CD8-positive, alpha-beta memory T cell (primary cell): ENCODE measurements around the gene P3H3. TPM values are rescaled to one million over a fixed set of nuclear protein-coding genes. Genes with fewer than 3 reads are reported as not detected.

Experiments
- CTCF ChIA-PET: fragments of 350-600 bp; sonication (Branson Sonifier 250); formaldehyde crosslinking; loops from one replicate; lab custom pipeline; 2021; ENCODE audit warnings: antibody characterized with exemption; lab: Charles Lee
- POLR2A ChIA-PET: fragments of 350-600 bp; sonication (Branson Sonifier 250); formaldehyde crosslinking; loops from one replicate; lab custom pipeline; 2021; ENCODE audit warnings: antibody characterized with exemption; lab: Charles Lee
- DNase-seq, 5 donors: peaks; one replicate each; pipeline versions ENCODE4 v3.0.0 to v3.0.0-alpha.2; 2020 to 2022; ENCODE audit warnings: mixed read lengths in 1 of 5
- H3K27ac ChIP-seq: one replicate; pipeline ENCODE4 v1.7.0; 2013; ENCODE audit warnings: low read depth, mild to moderate bottlenecking, low read length, moderate library complexity
- H3K27me3 ChIP-seq: 2 replicates; pipeline ENCODE4 v1.7.0; 2013; ENCODE audit warnings: low read length, mild to moderate bottlenecking; ENCODE audit not compliant: insufficient read depth, poor library complexity, severe bottlenecking
- H3K36me3 ChIP-seq: 2 replicates; pipeline ENCODE4 v1.7.0; 2013; ENCODE audit warnings: mild to moderate bottlenecking, low read length, moderate library complexity; ENCODE audit not compliant: insufficient read depth
- H3K4me1 ChIP-seq: 2 replicates; pipeline ENCODE4 v1.7.0; 2013; ENCODE audit warnings: mild to moderate bottlenecking, low read length, moderate library complexity; ENCODE audit not compliant: insufficient read depth
- H3K4me3 ChIP-seq: 2 replicates; pipeline ENCODE4 v1.7.0; 2013; ENCODE audit warnings: mild to moderate bottlenecking, low read length
- H3K9me3 ChIP-seq: 2 replicates; pipeline ENCODE4 v1.7.0; 2013; ENCODE audit warnings: mild to moderate bottlenecking, low read length
- H3K27ac Mint-ChIP-seq, 8 donors: one replicate each; pipeline ENCODE4 v1.8.0; 2020 to 2021; ENCODE audit warnings: mixed read lengths in 8 of 8, mild to moderate bottlenecking in 6 of 8, inconsistent platforms in 3 of 8, moderate library complexity in 3 of 8
- H3K27me3 Mint-ChIP-seq, 2 donors: one replicate each; pipeline ENCODE4 v1.8.0; 2020 to 2021; ENCODE audit warnings: mixed read lengths in 2 of 2, mild to moderate bottlenecking in 1 of 2, moderate library complexity in 1 of 2
- H3K36me3 Mint-ChIP-seq, 3 donors: one replicate each; pipeline ENCODE4 v1.8.0; 2020 to 2021; ENCODE audit warnings: mixed read lengths in 3 of 3, inconsistent platforms in 1 of 3, mild to moderate bottlenecking in 1 of 3
- H3K4me1 Mint-ChIP-seq, 3 donors: one replicate each; pipeline ENCODE4 v1.8.0; 2020 to 2021; ENCODE audit warnings: mixed read lengths in 3 of 3, inconsistent platforms in 1 of 3, mild to moderate bottlenecking in 1 of 3
- H3K4me3 Mint-ChIP-seq, 7 donors: one replicate each; pipeline ENCODE4 v1.8.0; 2020 to 2021; ENCODE audit warnings: mixed read lengths in 7 of 7, mild to moderate bottlenecking in 6 of 7, moderate library complexity in 4 of 7, inconsistent platforms in 2 of 7
- H3K9me3 Mint-ChIP-seq, 5 donors: one replicate each; pipeline ENCODE4 v1.8.0; 2020 to 2022; ENCODE audit warnings: mixed read lengths in 5 of 5, mild to moderate bottlenecking in 3 of 5, moderate library complexity in 2 of 5, inconsistent platforms in 1 of 5
- polyA plus RNA-seq: library from polyadenylated mRNA; unstranded; fragments of 300-500 nt; fragmentation: Illumina TruSeq; gene quantifications from one replicate; pipeline ENCODE4 v1.2.3, GENCODE V29; 2021
- total RNA-seq, 2 experiments: library from RNA; stranded (reverse); gene quantifications; one replicate each; pipeline ENCODE4 v1.2.3, GENCODE V29; 2021

P3H3 gene
- total and polyA plus RNA-seq, 3 experiments from 2014 or later, result 2.4 to 2.9 (median 2.5) TPM

DNA sequence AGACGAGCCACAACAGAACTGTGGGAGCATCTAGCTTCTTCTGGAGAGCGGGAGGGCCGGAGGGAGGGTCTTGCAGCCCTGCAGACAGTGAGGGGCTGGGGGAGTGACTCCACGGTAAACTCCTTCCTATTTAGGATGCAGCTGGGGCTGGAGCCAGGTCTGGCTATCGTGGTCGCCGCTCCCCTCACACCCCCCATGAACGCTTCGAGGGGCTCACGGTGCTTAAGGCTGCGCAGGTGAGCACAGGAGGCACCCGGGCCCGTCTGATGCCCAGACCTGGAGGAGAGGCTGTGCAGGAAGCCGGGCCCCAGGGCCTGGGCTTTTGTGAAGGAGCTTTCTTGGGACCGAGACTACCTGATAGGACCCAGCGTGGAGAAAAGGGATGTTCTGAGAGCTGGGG, 8.6 kb downstream of the P3H3 start:
- Histone ChIP-seq H3K36me3 (no peaks in the 10 kb centered on the region), H3K4me3 (no peak overlapping the region), H3K4me1 (peaks cover 6% of the 10 kb centered on the region), H3K27me3 (no peaks in the 10 kb centered on the region), H3K9me3 (no peaks in the 10 kb centered on the region), H3K27ac (no peak overlapping the region)
- H3K4me3 Mint-ChIP-seq, result no peak overlapping the region
- POLR2A ChIA-PET, result interaction anchor here (0.6 kb wide), 1 partner anchor 75 kb away, joined by 3 read pairs; no protein-coding TSS in a partner anchor
- no peak for DNase-seq
- CTCF ChIA-PET, result interaction anchor here (0.9 to 7.5 kb wide), 8 partner anchors 12 to 84 kb away, joined by 3 to 91 read pairs (median 6); partner anchors contain the start of genes CDCA3, MLF2, SPSB2 and USP5
- peaks cover 0 to 2% of the 10 kb centered on the region in 2 donors for H3K27me3 Mint-ChIP-seq
- H3K4me1 Mint-ChIP-seq, result peaks cover 0 to 4% (median 3%) of the 10 kb centered on the region in 3 donors
- H3K36me3 Mint-ChIP-seq, result peaks cover 0 to 17% (median 0%) of the 10 kb centered on the region in 3 donors
- no peak overlapping the region for H3K27ac Mint-ChIP-seq
- no peaks in the 10 kb centered on the region for H3K9me3 Mint-ChIP-seq

DNA sequence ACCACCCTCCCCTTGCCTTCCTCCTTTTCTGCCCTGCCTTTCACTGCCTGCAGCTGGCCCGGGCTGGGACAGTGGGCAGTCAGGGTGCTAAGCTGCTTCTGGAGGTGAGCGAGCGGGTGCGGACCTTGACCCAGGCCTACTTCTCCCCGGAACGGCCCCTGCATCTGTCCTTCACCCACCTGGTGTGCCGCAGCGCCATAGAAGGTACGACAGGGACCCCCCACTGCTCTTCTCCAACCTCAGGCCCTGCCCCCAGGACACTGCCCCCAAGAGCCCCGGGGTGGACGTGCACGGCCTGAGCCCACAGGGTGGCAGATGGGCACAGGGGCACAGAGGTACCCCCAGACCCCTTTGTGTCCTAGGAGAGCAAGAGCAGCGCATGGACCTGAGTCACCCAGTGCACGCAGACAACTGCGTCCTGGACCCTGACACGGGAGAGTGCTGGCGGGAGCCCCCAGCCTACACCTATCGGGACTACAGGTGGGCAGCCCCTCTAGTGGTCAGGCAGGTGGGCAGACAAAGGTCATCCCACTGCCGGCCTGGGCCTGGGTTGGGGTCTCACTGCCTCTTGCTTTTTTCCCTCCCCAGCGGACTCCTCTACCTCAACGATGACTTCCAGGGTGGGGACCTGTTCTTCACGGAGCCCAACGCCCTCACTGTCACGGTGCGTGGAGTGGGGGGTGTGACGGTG, 9.3 kb downstream of the P3H3 start:
- Histone ChIP-seq H3K36me3 (no peaks in the 10 kb centered on the region), H3K9me3 (no peaks in the 10 kb centered on the region), H3K4me1 (peaks cover 6% of the 10 kb centered on the region), H3K4me3 (no peak overlapping the region), H3K27me3 (no peaks in the 10 kb centered on the region), H3K27ac (no peak overlapping the region)
- peak overlapping the region in 1 of 8 donors; percentile 75 for H3K27ac Mint-ChIP-seq
- no peaks in the 10 kb centered on the region for H3K27me3 Mint-ChIP-seq
- peaks cover 0 to 4% (median 3%) of the 10 kb centered on the region in 3 donors for H3K4me1 Mint-ChIP-seq
- DNase-seq, result no peak
- H3K9me3 Mint-ChIP-seq, result no peaks in the 10 kb centered on the region
- ChIA-PET POLR2A (interaction anchor here (0.6 kb wide), 1 partner anchor 75 kb away, joined by 3 read pairs; no protein-coding TSS in a partner anchor), CTCF (interaction anchor here (0.9 to 7.5 kb wide), 7 partner anchors 12 to 85 kb away, joined by 3 to 91 read pairs (median 6); partner anchors contain the start of genes CDCA3, MLF2, SPSB2 and USP5)
- peaks cover 0 to 14% (median 0%) of the 10 kb centered on the region in 3 donors for H3K36me3 Mint-ChIP-seq
- H3K4me3 Mint-ChIP-seq, result no peak overlapping the region

DNA sequence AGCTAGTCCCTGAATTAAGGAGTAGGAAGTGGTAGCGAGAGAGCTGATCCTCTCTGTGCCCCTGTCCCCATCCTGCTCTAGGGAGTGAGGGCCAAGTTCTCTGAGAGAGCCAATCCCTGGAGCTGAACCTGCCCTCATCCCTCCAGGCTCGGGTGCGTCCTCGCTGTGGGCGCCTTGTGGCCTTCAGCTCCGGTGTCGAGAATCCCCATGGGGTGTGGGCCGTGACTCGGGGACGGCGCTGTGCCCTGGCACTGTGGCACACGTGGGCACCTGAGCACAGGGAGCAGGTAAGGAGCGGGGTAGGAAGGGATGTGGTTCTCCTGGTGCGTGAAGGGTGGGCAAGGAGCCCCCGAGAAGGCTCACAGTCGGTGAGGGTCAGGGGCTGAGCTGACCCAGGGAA, 10.6 kb downstream of the P3H3 start:
- H3K36me3 Mint-ChIP-seq, result peaks cover 0 to 10% (median 0%) of the 10 kb centered on the region in 3 donors
- no peak overlapping the region for H3K4me3 ChIP-seq
- H3K9me3 ChIP-seq, result no peaks in the 10 kb centered on the region
- no peak for DNase-seq
- H3K27ac ChIP-seq, result no peak overlapping the region
- H3K4me1 Mint-ChIP-seq, result peaks cover 0 to 4% (median 3%) of the 10 kb centered on the region in 3 donors
- H3K4me3 Mint-ChIP-seq, result no peak overlapping the region
- POLR2A ChIA-PET, result no interaction called here
- no peak overlapping the region for H3K27ac Mint-ChIP-seq
- no peaks in the 10 kb centered on the region for H3K9me3 Mint-ChIP-seq
- no peaks in the 10 kb centered on the region for H3K27me3 Mint-ChIP-seq
- H3K36me3 ChIP-seq, result no peaks in the 10 kb centered on the region
- peaks cover 6% of the 10 kb centered on the region for H3K4me1 ChIP-seq
- H3K27me3 ChIP-seq, result no peaks in the 10 kb centered on the region
- CTCF ChIA-PET, result interaction anchor here (1.9 kb wide), 1 partner anchor 12 kb away, joined by 5 read pairs; no protein-coding TSS in a partner anchor

GRCh38 chr12:6839482-6840201, 11.4 kb downstream of the P3H3 start:
- Mint-ChIP-seq H3K4me3 (no peak overlapping the region), H3K27ac (no peak overlapping the region), H3K36me3 (peaks cover 0 to 7% (median under 1%) of the 10 kb centered on the region in 3 donors), H3K27me3 (no peaks in the 10 kb centered on the region), H3K9me3 (no peaks in the 10 kb centered on the region), H3K4me1 (peaks cover 0 to 4% (median 3%) of the 10 kb centered on the region in 3 donors)
- Histone ChIP-seq H3K27ac (no peak overlapping the region), H3K36me3 (no peaks in the 10 kb centered on the region), H3K9me3 (no peaks in the 10 kb centered on the region), H3K4me1 (peaks cover 6% of the 10 kb centered on the region), H3K4me3 (no peak overlapping the region), H3K27me3 (no peaks in the 10 kb centered on the region)
- POLR2A ChIA-PET, result no interaction called here
- no peak for DNase-seq
- CTCF ChIA-PET, result interaction anchor here (1.9 kb wide), 1 partner anchor 13 kb away, joined by 5 read pairs; no protein-coding TSS in a partner anchor

- DNase-seq, result no peak
- H3K4me1 Mint-ChIP-seq, result peaks cover 0 to 4% (median 3%) of the 10 kb centered on the region in 3 donors
- no peak overlapping the region for H3K4me3 ChIP-seq
- ChIA-PET CTCF (interaction anchor here (1.9 kb wide), 1 partner anchor 14 kb away, joined by 5 read pairs; no protein-coding TSS in a partner anchor), POLR2A (no interaction called here)
- H3K36me3 ChIP-seq, result no peaks in the 10 kb centered on the region
- H3K27me3 Mint-ChIP-seq, result no peaks in the 10 kb centered on the region
- H3K4me3 Mint-ChIP-seq, result no peak overlapping the region
- H3K27ac ChIP-seq, result no peak overlapping the region
- H3K9me3 ChIP-seq, result no peaks in the 10 kb centered on the region
- no peak overlapping the region for H3K27ac Mint-ChIP-seq
- peaks cover 6% of the 10 kb centered on the region for H3K4me1 ChIP-seq
- peaks cover 0 to 12% (median 1%) of the 10 kb centered on the region in 3 donors for H3K36me3 Mint-ChIP-seq
- no peaks in the 10 kb centered on the region for H3K9me3 Mint-ChIP-seq
- H3K27me3 ChIP-seq, result no peaks in the 10 kb centered on the region
Observed at GRCh38 chr12:6840330-6840729, 12.1 kb downstream of the P3H3 start.

DNA sequence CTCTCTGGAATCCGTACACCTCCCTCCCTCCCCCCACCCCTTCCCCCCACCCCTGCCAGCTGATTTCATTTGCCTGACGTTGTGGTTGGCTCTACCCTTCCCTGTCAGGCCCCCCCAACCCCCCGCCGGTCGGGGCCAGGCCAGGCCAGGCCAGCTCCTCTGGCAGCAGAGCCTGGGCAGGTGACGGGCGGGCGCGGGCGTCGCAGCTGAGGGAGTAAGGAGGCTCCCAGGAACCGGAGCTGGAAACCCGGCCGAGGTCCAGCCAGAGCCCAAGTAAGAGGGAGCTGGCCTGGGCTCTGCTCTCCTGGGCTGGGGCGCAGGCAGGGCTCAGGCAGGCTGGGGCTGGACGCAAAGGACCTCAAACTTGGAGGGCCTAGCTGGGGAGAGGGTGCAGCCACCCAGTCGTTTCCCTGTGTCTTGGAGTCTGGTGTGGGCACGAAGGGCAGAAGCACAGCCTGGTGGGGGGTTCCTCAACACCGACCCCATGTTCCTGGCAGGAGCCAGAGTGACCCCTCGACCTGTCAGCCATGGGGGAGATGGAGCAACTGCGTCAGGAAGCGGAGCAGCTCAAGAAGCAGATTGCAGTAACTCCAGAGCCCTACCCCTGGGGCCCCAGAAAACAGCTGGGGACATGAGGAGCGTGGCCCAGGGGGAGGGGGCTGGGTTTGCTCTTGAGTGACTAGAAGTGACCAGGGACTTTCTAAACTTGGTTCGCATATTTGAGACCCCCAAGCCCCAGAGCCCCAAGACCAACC, 12.7 kb downstream of the P3H3 start, which contains the start of gene GNB3:
Gene GNB3 (plus strand): TSS at position 165 of the 755 bp plus-strand sequence. CDS start 363 bp downstream, at position 528.
- no peaks in the 10 kb centered on the region for H3K9me3 Mint-ChIP-seq
- H3K4me1 Mint-ChIP-seq, result no peaks in the 10 kb centered on the region
- Histone ChIP-seq H3K36me3 (no peaks in the 10 kb centered on the region), H3K4me3 (no peak within 1 kb of the TSS), H3K27me3 (no peaks in the 10 kb centered on the region), H3K9me3 (no peaks in the 10 kb centered on the region), H3K27ac (no peak within 1 kb of the TSS), H3K4me1 (peaks cover 4% of the 10 kb centered on the region)
- CTCF ChIA-PET, result interaction anchor here (1.2 to 1.9 kb wide), 2 partner anchors 14 to 32 kb away, joined by 3 to 5 read pairs; no protein-coding TSS in a partner anchor
- POLR2A ChIA-PET, result no interaction called here
- H3K27me3 Mint-ChIP-seq, result no peaks in the 10 kb centered on the region
- H3K4me3 Mint-ChIP-seq, result no peak within 1 kb of the TSS
- peaks cover 0 to 12% (median 1%) of the 10 kb centered on the region in 3 donors for H3K36me3 Mint-ChIP-seq
- no peak for DNase-seq
- no peak within 1 kb of the TSS for H3K27ac Mint-ChIP-seq

DNA sequence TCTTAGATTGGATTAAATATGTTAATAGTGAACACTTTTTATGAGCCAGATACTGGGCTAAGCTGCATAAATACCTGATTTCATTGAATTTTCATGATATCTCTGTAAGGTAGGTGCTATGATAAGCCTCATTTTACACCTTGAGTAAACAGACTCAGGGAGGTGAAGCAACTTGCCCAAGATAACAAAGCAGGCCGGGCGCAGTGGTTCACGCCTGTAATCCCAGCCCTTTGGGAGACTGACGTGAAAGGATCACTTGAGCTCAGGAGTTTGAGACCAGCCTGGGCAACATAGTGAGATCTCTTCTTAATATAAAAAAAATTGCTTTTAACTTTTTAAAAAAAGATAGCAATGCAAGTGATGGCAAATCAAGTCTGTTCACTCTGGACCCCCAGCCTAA, 13.9 kb downstream of the P3H3 start:
- H3K4me3 Mint-ChIP-seq, result no peak overlapping the region
- peaks cover 0 to 18% (median 1%) of the 10 kb centered on the region in 3 donors for H3K36me3 Mint-ChIP-seq
- DNase-seq, result no peak
- no peaks in the 10 kb centered on the region for H3K27me3 ChIP-seq
- H3K4me1 Mint-ChIP-seq, result no peaks in the 10 kb centered on the region
- POLR2A ChIA-PET, result no interaction called here
- no peaks in the 10 kb centered on the region for H3K9me3 ChIP-seq
- H3K27me3 Mint-ChIP-seq, result no peaks in the 10 kb centered on the region
- no peaks in the 10 kb centered on the region for H3K36me3 ChIP-seq
- H3K27ac ChIP-seq, result no peak overlapping the region
- H3K27ac Mint-ChIP-seq, result no peak overlapping the region
- no peak overlapping the region for H3K4me3 ChIP-seq
- H3K4me1 ChIP-seq, result no peaks in the 10 kb centered on the region
- no peaks in the 10 kb centered on the region for H3K9me3 Mint-ChIP-seq
- CTCF ChIA-PET, result interaction anchor here (0.8 to 1.3 kb wide), 3 partner anchors 13 to 30 kb away, joined by 3 read pairs; no protein-coding TSS in a partner anchor
